GM19372 (cell line): ENCODE results near the gene MZT2B.
"Not testable (repeated sequence)": the region's sequence is repeated elsewhere in the genome, so short reads cannot be mapped to it uniquely, and the experiment has no call there.

Experiments used
- ATAC-seq: cut with Tn5 transposase; IDR thresholded peaks from one replicate; pipeline ENCODE4 v1.9.1; 2021; ENCODE audit warnings: mild to moderate bottlenecking, low read depth, moderate library complexity; ENCODE audit not compliant: unreplicated experiment

MZT2B gene

GRCh38 chr2:130169896-130170295 is 12.2 kb upstream of the MZT2B start:
- no peak for ATAC-seq

- not testable (repeated sequence) for ATAC-seq
These were observed 7.2 kb upstream of the MZT2B start for GRCh38 chr2:130174866-130175265.

GRCh38 chr2:130180404-130181324 is 1.4 kb upstream of the MZT2B start:
- ATAC-seq, result not testable (repeated sequence)

GRCh38 chr2:130181325-130181879 is 660 bp upstream of the MZT2B start, which contains the start of gene SMPD4:
SMPD4 (minus strand) TSS chr2:130181602; CDS start chr2:130176592, 5,010 bp downstream.
- ATAC-seq, result peak; percentile 50

GRCh38 chr2:130182826-130183511 is 907 bp downstream of the MZT2B start:
- ATAC-seq, result peak; percentile 25

GRCh38 chr2:130183512-130184373 is 1.7 kb downstream of the MZT2B start:
- no peak for ATAC-seq

GRCh38 chr2:130185436-130185835 is 3.4 kb downstream of the MZT2B start:
- ATAC-seq, result no peak

GRCh38 chr2:130185896-130186295 is 3.8 kb downstream of the MZT2B start:
- ATAC-seq, result no peak

- ATAC-seq, result no peak
These were observed 4.3 kb downstream of the MZT2B start for GRCh38 chr2:130186391-130186790.

- no peak for ATAC-seq
These were observed 5.2 kb downstream of the MZT2B start for GRCh38 chr2:130187268-130187667.

- not testable (repeated sequence) for ATAC-seq
These were observed 6.1 kb downstream of the MZT2B start for GRCh38 chr2:130187859-130188792.

GRCh38 chr2:130188958-130189357 is 6.9 kb downstream of the MZT2B start:
- not testable (repeated sequence) for ATAC-seq

GRCh38 chr2:130190237-130190636 is 8.2 kb downstream of the MZT2B start:
- no peak for ATAC-seq

- not testable (repeated sequence) for ATAC-seq
These were observed 9.3 kb downstream of the MZT2B start for GRCh38 chr2:130191319-130191718.

- not testable (repeated sequence) for ATAC-seq
These were observed 10.4 kb downstream of the MZT2B start for GRCh38 chr2:130192451-130192850.

GRCh38 chr2:130193824-130194223 is 11.8 kb downstream of the MZT2B start:
- not testable (repeated sequence) for ATAC-seq

GRCh38 chr2:130195089-130195635 is 13.1 kb downstream of the MZT2B start:
- not testable (repeated sequence) for ATAC-seq

GRCh38 chr2:130196052-130196451 is 14.0 kb downstream of the MZT2B start:
- not testable (repeated sequence) for ATAC-seq

GRCh38 chr2:130198343-130198742 is 16.3 kb downstream of the MZT2B start, which contains the start of gene TUBA3E:
TUBA3E (minus strand) TSS chr2:130198439; CDS start chr2:130198360, 79 bp downstream.
- no peak for ATAC-seq
